ENCODE data around the gene PRODH2. TPM values are rescaled to one million over a fixed set of nuclear protein-coding genes. Genes with fewer than 3 reads are reported as not detected.
"Not testable (repeated sequence)": the region's sequence is repeated elsewhere in the genome, so short reads cannot be mapped to it uniquely, and the experiment has no call there.

Gene PRODH2
- total RNA-seq, 6 experiments from 2014 or later: 60.3 to 281 (median 134) TPM

- Histone ChIP-seq H3K9me3 (no peaks in the 10 kb centered on the region), H3K36me3 (no peaks in the 10 kb centered on the region), H3K27ac (no peak overlapping the region), H3K4me1 (no peaks in the 10 kb centered on the region), H3K4me3 (peak overlapping the region; percentile 73 to 81 (median 78)), H3K27me3 (no peaks in the 10 kb centered on the region)
- ATAC-seq (no peak), DNase-seq (no peak)
- no peak for TF ChIP-seq POLR2A (IDR thresholded peaks at IDR 0.05)
- TF ChIP-seq, protein P1, sequence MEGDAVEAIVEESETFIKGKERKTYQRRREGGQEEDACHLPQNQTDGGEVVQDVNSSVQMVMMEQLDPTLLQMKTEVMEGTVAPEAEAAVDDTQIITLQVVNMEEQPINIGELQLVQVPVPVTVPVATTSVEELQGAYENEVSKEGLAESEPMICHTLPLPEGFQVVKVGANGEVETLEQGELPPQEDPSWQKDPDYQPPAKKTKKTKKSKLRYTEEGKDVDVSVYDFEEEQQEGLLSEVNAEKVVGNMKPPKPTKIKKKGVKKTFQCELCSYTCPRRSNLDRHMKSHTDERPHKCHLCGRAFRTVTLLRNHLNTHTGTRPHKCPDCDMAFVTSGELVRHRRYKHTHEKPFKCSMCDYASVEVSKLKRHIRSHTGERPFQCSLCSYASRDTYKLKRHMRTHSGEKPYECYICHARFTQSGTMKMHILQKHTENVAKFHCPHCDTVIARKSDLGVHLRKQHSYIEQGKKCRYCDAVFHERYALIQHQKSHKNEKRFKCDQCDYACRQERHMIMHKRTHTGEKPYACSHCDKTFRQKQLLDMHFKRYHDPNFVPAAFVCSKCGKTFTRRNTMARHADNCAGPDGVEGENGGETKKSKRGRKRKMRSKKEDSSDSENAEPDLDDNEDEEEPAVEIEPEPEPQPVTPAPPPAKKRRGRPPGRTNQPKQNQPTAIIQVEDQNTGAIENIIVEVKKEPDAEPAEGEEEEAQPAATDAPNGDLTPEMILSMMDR (IDR thresholded peaks at IDR 0.05): no peak
- WGBS (ENCODE audit: insufficient coverage, low coverage, low lambda C conversion rate, missing lambda C conversion rate): 46% methylated on average over 15 of the region's 16 CpGs
- intact Hi-C loops (cut with DNase I): no loop called here
Observed at GRCh38 chr19:35774274-35775045, 38.2 kb downstream of the PRODH2 start.

- Histone ChIP-seq H3K27me3 (no peaks in the 10 kb centered on the region), H3K27ac (no peak overlapping the region), H3K36me3 (no peaks in the 10 kb centered on the region), H3K4me3 (no peak overlapping the region), H3K4me1 (no peaks in the 10 kb centered on the region), H3K9me3 (no peaks in the 10 kb centered on the region)
- WGBS (ENCODE audit: insufficient coverage, low coverage, low lambda C conversion rate, missing lambda C conversion rate): 49% methylated on average over 8 of the region's 9 CpGs
- DNase-seq (no peak), ATAC-seq (no peak)
- no peak for TF ChIP-seq POLR2A (IDR thresholded peaks at IDR 0.05)
- TF ChIP-seq, protein P1 (IDR thresholded peaks at IDR 0.05): no peak
- intact Hi-C loops (cut with DNase I): no loop called here
Observed at GRCh38 chr19:35773020-35773806, 39.4 kb downstream of the PRODH2 start.

DNA sequence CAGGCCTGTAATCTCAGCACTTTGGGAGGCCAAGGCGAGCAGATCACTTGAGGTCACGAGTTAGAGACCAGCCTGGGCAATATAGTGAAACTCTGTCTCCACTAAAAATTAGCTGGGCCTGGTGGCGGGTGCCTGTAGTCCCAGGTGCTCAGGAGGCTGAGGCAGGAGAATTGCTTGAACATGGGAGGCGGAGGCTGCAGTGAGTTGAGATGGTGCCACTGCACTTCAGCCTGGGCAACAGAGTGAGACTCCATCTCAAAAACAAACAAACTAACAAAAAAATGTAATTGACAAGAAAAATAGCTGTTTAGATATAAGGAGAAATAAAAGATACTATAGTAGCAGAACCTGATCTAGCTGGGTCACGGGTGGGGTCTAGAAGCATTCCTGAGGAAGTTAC lies 40.3 kb downstream of the PRODH2 start:
- H3K36me3 ChIP-seq; ATAC-seq; H3K4me1 ChIP-seq; H3K4me3 ChIP-seq; intact Hi-C loops (cut with DNase I); DNase-seq; H3K27ac ChIP-seq; H3K9me3 ChIP-seq; H3K27me3 ChIP-seq: not testable (repeated sequence)
- 94% methylated on average over 5 of the region's 5 CpGs for WGBS (ENCODE audit: insufficient coverage, low coverage, low lambda C conversion rate, missing lambda C conversion rate)

DNA sequence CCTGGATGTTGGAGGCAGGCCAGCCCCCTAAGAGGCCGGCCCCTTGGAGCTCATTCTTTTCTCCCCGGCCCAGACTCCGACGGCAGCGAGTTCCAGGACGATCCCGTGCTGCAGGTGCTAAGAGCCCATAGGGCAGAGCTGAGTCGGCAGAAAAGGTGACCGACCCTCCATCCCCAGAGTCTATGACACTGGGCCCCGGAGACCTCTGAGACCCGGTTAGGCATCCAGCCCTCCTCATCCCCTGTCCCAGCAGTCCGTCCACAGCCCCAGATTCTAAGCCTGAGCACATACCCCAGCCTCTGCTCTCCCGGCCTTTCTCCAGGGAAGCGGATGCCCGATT lies 44.6 kb downstream of the PRODH2 start:
- intact Hi-C loops (cut with DNase I): no loop called here
- ATAC-seq: no peak
- H3K27ac ChIP-seq: no peak overlapping the region

More for the DNA sequence above, 44.6 kb downstream of the PRODH2 start:
- TF ChIP-seq POLR2A (IDR thresholded peaks at IDR 0.05): no peak
- TF ChIP-seq, protein P1 (IDR thresholded peaks at IDR 0.05): no peak
- no peak overlapping the region for H3K4me3 ChIP-seq
- no peaks in the 10 kb centered on the region for H3K9me3 ChIP-seq
- peak in 1 of 3 donors; percentile 14 for DNase-seq
- H3K4me1 ChIP-seq: no peaks in the 10 kb centered on the region
- no peaks in the 10 kb centered on the region for H3K27me3 ChIP-seq
- H3K36me3 ChIP-seq: no peaks in the 10 kb centered on the region
- 33% methylated on average over 1 of the region's 15 CpGs for WGBS (ENCODE audit: insufficient coverage, low coverage, low lambda C conversion rate, missing lambda C conversion rate)

All from right lobe of liver (tissue), 6 donors.